AG04450 (cell line): Measurements from ENCODE around the gene ZNF790. TPM values are rescaled to one million over a fixed set of nuclear protein-coding genes. Genes with fewer than 3 reads are reported as not detected.
"Not testable (repeated sequence)": the region's sequence is repeated elsewhere in the genome, so short reads cannot be mapped to it uniquely, and the experiment has no call there.

ENCODE experiments used
- CTCF ChIA-PET: fragments of 300-600, 350-600 bp; formaldehyde crosslinking; extraction: SDS; loops from one replicate; lab custom pipeline; 2022; ENCODE audit warnings: antibody characterized with exemption, inconsistent platforms; lab: Charles Lee
- POLR2A ChIA-PET: fragments of 350-600 bp; formaldehyde crosslinking; extraction: SDS; loops from one replicate; lab custom pipeline; 2021; ENCODE audit warnings: antibody characterized with exemption, inconsistent platforms; lab: Yijun Ruan, JAX
- DNase-seq: peaks from one replicate; pipeline ENCODE4 v3.0.0-alpha.2; 2011; ENCODE audit warnings: low read depth, low spot score
- H3K27ac ChIP-seq: one replicate; pipeline ENCODE4 v1.5.1; 2012; ENCODE audit warnings: low read depth, low read length, control low read depth
- H3K27me3 ChIP-seq: one replicate; pipeline ENCODE4 v1.6.0; 2012; ENCODE audit warnings: low read length; ENCODE audit not compliant: control insufficient read depth, insufficient read depth
- H3K4me3 ChIP-seq: 2 replicates; pipeline ENCODE4 v1.5.1; 2011; ENCODE audit warnings: mild to moderate bottlenecking, low read depth, low read length, control low read depth
- H3K9me3 ChIP-seq: 2 replicates; pipeline ENCODE4 v1.5.1; 2012; ENCODE audit warnings: low read length; ENCODE audit not compliant: control insufficient read depth, insufficient read depth
- polyA plus RNA-seq: library from polyadenylated mRNA; depleted of rRNA; stranded (reverse); fragments of >200 nt; gene quantifications from 2 replicates; pipeline ENCODE4 v1.2.3, GENCODE V29; 2011
- TF ChIP-seq, protein P1 (sequence below): IDR thresholded peaks from 2 replicates; pipeline ENCODE4 v1.5.1; 2011; ENCODE audit warnings: low read depth, low read length, control low read depth, inconsistent platforms

The ZNF790 gene
- polyA plus RNA-seq, 1 experiment = 4.1 TPM

DNA sequence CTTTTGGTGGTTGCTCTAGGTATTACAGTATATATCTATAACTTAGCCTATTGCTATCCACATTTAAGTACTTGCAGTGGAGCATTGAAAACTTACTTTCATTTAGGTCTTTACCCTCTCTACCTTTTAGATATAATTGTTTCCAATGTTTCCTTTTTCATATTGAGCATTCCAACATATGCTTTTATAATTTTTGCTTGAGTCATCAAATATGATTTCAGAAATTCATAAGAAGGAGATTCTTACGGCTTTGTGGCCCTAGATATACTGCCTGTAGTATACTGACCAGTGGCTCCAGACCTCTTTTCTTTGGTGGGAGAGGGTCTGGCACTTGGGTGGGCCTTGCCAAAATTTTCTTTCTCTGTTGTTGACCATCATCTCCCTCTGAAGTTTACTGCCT, 32.8 kb downstream of the ZNF790 start:
- Histone ChIP-seq H3K27ac (no peak overlapping the region), H3K27me3 (no peaks in the 10 kb centered on the region), H3K4me3 (no peak overlapping the region), H3K9me3 (peaks cover 58% of the 10 kb centered on the region)
- ChIA-PET CTCF (no interaction called here), POLR2A (no interaction called here)
- TF ChIP-seq, protein P1, sequence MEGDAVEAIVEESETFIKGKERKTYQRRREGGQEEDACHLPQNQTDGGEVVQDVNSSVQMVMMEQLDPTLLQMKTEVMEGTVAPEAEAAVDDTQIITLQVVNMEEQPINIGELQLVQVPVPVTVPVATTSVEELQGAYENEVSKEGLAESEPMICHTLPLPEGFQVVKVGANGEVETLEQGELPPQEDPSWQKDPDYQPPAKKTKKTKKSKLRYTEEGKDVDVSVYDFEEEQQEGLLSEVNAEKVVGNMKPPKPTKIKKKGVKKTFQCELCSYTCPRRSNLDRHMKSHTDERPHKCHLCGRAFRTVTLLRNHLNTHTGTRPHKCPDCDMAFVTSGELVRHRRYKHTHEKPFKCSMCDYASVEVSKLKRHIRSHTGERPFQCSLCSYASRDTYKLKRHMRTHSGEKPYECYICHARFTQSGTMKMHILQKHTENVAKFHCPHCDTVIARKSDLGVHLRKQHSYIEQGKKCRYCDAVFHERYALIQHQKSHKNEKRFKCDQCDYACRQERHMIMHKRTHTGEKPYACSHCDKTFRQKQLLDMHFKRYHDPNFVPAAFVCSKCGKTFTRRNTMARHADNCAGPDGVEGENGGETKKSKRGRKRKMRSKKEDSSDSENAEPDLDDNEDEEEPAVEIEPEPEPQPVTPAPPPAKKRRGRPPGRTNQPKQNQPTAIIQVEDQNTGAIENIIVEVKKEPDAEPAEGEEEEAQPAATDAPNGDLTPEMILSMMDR = no peak
- no peak for DNase-seq

DNA sequence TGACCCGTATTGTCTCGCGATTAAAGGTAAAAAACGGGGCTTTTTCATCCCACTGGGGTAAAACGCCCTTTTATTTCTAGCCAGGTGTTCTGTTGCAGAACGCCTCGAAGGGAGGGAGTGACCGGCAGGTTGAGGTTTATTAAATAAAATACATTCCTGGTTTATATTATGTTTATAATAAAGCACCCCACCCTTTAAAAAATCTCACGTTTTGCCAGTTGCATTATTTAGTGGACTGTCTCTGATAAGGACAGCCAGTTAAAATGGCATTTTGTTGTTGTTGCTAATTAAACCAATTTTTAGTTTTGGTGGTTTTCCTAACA, 40.4 kb downstream of the ZNF790 start:
- POLR2A ChIA-PET = interaction anchor here (0.8 kb wide), 1 partner anchor 25 kb away, joined by 3 read pairs; the partner anchor contains the start of gene ZNF850

DNA sequence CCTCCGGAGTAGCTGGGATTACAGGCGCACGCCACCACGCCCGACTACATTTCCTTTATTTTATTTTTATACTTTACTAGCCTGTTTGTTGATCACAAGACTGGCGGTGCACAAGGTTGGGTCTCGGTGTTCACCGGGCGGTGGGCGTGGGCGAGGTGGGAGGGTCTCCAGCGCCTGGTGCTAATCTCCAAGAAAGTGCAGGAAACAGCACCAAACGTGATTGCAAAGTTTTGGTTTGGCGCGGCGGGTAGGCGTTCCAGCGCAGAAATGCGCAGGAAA, 41.5 kb downstream of the ZNF790 start:
- peak overlapping the region; percentile 39 for H3K27ac ChIP-seq
- ChIA-PET CTCF (no interaction called here), POLR2A (interaction anchor here (0.6 kb wide), 1 partner anchor 54 kb away, joined by 4 read pairs; the partner anchor contains the start of gene ZNF345)
- no peaks in the 10 kb centered on the region for H3K27me3 ChIP-seq
- H3K9me3 ChIP-seq = peaks cover 68% of the 10 kb centered on the region
- TF ChIP-seq, protein P1 = no peak
- no peak for DNase-seq
- H3K4me3 ChIP-seq = peak overlapping the region; percentile 96

More for the DNA sequence above, 40.4 kb downstream of the ZNF790 start:
- Histone ChIP-seq H3K27me3 (no peaks in the 10 kb centered on the region), H3K4me3 (peak overlapping the region; percentile 96), H3K27ac (peak overlapping the region; percentile 68), H3K9me3 (peaks cover 67% of the 10 kb centered on the region)
- CTCF ChIA-PET = no interaction called here
- TF ChIP-seq, protein P1 = no peak
- no peak for DNase-seq

DNA sequence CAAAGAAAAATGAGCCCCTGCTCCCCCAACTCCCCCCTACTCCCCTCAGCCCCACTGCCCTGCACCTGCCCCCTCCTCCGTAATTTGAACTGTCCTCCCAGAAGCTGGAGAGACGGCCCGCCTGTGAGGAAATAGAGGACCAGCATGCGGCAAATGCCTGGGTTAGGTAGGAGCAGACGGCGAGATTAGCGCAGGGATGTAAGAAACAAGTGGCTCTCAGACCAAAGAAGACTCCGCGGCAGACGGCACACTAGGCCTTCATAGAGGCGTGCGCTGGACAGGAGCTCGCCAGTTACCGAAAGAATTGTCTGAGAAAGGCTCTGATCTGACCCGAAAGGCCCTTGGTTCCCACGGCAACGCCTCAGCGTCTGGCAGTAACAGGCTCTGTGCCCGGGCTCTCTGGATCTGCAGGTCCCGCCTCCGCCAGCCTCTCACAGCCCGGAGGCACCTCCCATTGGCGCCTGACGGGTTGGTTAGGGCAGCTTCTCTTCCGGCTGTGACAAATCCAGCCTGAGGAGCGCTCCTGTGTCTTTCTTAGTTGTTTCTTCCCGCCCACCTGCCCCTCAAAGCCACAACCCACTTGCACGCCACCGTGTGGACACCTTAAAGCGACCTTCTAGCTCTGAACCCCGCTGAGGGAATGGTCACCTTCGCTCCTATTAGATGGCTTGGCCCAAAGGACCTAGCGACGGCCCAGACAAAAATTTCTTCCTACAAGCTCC, 46.6 kb downstream of the ZNF790 start:
- CTCF ChIA-PET, H3K27ac ChIP-seq, DNase-seq, H3K4me3 ChIP-seq, POLR2A ChIA-PET, H3K27me3 ChIP-seq: not testable (repeated sequence)
- H3K9me3 ChIP-seq = peaks cover 45% of the 10 kb centered on the region

DNA sequence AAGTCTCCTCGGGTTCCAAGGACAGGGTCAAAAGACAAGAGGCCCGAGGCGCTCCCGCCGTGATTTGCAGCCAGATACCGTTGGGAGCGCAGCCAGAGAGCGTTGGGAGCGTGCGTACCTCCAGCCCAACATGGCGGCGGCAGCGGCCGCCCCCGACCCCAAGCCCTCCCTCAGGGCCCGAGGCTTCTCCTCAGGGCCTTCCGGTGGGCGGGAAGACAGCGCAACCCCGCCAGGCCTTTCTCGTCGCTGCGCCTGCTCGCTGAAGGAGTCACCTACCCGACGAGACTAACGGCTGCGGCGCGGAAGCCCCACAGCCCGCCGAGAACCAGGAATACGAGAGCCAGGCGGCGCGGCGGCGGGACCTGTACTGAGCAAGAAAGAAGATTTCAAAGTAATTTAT, 62.4 kb downstream of the ZNF790 start:
- Histone ChIP-seq H3K27ac (no peak overlapping the region), H3K27me3 (no peaks in the 10 kb centered on the region), H3K4me3 (no peak overlapping the region), H3K9me3 (peaks cover 40% of the 10 kb centered on the region)
- no peak for DNase-seq
- TF ChIP-seq, protein P1 = no peak
- POLR2A ChIA-PET = no interaction called here
- CTCF ChIA-PET = no interaction called here
